ENCODE results near the gene LCTL.

LCTL gene

DNA sequence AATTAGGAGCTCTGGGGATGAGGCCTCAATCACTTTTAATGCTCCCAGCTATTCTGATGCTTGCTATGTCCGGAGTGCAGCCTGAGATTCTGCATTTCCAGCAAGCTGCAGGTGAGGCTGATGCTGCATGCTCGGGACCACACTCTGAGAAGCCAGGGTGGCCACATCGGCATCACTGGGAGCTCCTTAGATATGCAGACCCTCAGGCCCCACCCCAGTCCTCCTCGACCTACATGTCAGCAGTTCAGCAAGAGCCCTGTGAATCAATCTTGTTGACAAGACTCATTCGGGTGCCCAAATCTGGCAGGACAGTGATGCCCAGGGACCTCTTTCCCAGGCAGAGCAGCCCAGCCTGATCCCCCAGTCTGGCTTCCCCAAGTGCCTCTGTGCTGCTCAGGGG, 44.1 kb upstream of the LCTL start:
- POLR2A ChIA-PET, result no interaction called here
- TF ChIP-seq, protein P1, sequence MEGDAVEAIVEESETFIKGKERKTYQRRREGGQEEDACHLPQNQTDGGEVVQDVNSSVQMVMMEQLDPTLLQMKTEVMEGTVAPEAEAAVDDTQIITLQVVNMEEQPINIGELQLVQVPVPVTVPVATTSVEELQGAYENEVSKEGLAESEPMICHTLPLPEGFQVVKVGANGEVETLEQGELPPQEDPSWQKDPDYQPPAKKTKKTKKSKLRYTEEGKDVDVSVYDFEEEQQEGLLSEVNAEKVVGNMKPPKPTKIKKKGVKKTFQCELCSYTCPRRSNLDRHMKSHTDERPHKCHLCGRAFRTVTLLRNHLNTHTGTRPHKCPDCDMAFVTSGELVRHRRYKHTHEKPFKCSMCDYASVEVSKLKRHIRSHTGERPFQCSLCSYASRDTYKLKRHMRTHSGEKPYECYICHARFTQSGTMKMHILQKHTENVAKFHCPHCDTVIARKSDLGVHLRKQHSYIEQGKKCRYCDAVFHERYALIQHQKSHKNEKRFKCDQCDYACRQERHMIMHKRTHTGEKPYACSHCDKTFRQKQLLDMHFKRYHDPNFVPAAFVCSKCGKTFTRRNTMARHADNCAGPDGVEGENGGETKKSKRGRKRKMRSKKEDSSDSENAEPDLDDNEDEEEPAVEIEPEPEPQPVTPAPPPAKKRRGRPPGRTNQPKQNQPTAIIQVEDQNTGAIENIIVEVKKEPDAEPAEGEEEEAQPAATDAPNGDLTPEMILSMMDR (IDR thresholded peaks at IDR 0.05; ENCODE audit: control extremely low read depth, extremely low read depth, low read depth, missing control alignments), result no peak
- DNase-seq (ENCODE audit: extremely low spot score), result no peak
- CTCF ChIA-PET, result interaction anchor here (1.7 to 3.4 kb wide), 2 partner anchors 9 to 242 kb away, joined by 12 read pairs; no protein-coding TSS in a partner anchor

DNA sequence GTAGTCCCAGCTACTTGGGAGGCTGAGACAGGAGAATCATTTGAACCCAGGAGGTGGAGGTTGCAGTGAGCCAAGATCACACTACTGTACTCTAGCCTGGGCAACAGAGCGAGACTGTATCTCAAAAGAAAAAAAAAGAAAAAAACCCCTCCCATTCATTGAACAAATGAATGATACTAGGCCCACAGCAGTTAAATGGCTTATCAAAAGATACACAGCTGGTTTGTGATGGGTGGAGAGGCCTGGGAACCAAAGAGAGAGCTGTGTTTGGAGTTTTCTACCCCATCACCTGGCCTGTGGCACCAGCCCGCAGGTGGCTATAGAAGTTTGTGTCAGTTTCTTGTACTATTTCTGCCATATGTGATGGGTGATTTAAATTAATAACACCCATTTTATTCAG, 43.1 kb upstream of the LCTL start:
- no peak for DNase-seq (ENCODE audit: extremely low spot score)
- TF ChIP-seq, protein P1 (IDR thresholded peaks at IDR 0.05; ENCODE audit: control extremely low read depth, extremely low read depth, low read depth, missing control alignments), result no peak
- CTCF ChIA-PET, result interaction anchor here (1.7 to 3.4 kb wide), 2 partner anchors 10 to 243 kb away, joined by 12 read pairs; no protein-coding TSS in a partner anchor
- POLR2A ChIA-PET, result no interaction called here

DNA sequence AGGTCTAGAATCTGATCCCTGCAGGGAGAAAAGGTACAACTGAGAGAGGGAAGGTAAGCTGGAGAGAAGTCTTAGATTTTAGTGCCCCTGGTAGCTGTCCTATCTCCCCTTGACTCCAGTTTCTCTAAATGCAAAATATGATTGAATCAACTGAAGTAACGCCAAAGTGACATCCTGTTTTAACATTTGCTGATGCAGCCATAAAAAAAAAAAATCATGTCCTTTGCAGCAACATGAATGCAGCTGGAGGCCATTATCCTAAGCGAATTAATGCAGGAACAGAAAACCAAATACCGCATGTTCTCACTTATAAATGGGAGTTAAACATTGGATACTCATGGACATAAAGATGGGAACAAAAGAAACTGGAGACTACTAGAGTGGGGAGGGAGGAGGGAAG, 42.4 kb upstream of the LCTL start:
- TF ChIP-seq, protein P1 (IDR thresholded peaks at IDR 0.05; ENCODE audit: control extremely low read depth, extremely low read depth, low read depth, missing control alignments), result no peak
- CTCF ChIA-PET, result interaction anchor here (1.0 to 4.2 kb wide), 3 partner anchors 9 to 37 kb away, joined by 3 to 21 read pairs (median 4); no protein-coding TSS in a partner anchor
- POLR2A ChIA-PET, result no interaction called here
- DNase-seq (ENCODE audit: extremely low spot score), result no peak

DNA sequence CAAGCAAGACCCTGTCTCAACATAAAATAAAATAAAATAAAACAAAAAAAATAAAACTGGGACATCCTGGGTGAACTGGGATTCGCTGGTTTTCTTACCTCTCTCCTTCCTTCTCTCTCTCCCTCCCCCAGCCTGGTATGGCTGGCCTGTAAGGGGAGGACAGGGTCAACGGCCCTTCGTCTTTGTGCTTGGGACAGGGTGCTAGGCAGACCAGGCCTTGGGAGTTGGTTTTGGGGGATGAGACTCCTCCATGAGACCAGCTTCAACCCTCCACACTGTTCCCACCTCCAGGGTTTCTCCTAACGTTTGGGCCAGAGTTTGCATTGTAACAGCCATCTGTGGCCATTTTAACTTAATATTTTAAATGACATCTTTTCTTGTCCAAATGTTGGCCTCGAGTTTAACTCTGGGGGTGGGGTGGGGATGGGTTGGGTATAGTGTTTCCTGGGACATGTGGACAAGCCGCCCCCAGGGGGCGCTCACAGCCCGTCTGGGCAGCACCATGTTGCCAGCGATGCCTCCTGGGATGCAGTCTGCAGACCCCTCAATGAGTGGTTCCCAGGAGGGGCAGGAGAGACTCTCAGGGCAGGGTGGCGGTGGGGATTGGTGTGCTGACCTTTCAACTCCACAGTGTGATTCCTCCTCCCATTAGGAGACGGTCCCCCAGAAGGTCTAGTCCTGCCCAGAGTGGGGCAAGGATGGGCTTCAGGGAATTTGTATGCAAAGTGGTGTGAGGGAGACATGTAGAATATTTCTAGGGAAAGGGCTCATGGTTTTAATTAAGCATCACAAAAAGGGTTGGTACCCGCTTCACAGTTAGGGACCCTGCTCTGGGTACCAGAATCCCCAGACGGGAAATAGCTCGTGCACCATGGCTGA, 37.7 kb upstream of the LCTL start:
- peak; percentile 79 for DNase-seq (ENCODE audit: extremely low spot score)
- CTCF ChIA-PET, result interaction anchor here (0.7 to 4.7 kb wide), 16 partner anchors 10 to 261 kb away, joined by 3 to 47 read pairs (median 6); no protein-coding TSS in a partner anchor
- TF ChIP-seq, protein P1 (IDR thresholded peaks at IDR 0.05; ENCODE audit: control extremely low read depth, extremely low read depth, low read depth, missing control alignments), result peak; percentile 65
- POLR2A ChIA-PET, result no interaction called here

DNA sequence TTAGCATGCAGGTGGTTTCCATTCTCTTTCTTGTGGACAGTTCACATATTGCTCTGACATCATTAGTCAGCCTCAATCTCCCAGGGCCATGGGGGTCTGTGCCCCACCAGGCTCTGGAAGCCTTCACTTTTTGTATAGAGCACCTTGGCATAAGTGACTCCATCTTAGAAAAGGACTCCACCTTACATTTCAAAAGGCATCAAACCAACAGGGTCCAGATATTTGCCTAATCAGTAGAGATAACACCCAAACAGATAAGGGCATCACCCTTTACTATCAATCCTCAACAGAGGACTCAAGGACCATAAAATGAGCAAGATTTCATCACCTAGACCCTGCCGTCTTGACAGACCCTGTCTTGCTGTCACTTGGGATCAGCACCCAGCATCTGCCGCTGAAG, 35.7 kb upstream of the LCTL start:
- CTCF ChIA-PET, result interaction anchor here (1.0 to 1.9 kb wide), 2 partner anchors 11 to 176 kb away, joined by 3 to 6 read pairs; no protein-coding TSS in a partner anchor
- POLR2A ChIA-PET, result no interaction called here
- TF ChIP-seq, protein P1 (IDR thresholded peaks at IDR 0.05; ENCODE audit: control extremely low read depth, extremely low read depth, low read depth, missing control alignments), result no peak
- DNase-seq (ENCODE audit: extremely low spot score), result no peak

DNA sequence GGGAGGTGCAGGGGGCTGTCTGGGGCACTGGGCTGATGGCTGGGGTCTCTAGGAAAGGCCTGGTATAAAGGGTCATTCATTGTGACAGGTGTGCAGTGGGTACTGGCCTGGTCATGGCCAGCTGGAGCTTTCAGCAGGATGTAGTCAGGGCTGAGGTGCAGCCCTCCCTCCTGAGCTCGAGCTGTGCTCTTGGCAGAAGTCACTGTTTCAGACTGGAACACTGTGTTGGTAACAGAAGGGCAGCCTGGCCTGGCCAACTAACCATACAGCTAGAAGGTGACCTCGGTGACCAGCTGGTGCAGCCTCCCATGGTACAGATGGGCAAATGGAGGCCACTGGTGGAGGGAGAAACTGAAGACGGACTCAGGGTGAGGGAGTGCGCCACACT, 34.4 kb upstream of the LCTL start:
- POLR2A ChIA-PET, result no interaction called here

More for the DNA sequence above, 34.4 kb upstream of the LCTL start:
- TF ChIP-seq, protein P1 (IDR thresholded peaks at IDR 0.05; ENCODE audit: control extremely low read depth, extremely low read depth, low read depth, missing control alignments), result no peak
- CTCF ChIA-PET, result interaction anchor here (0.9 to 1.3 kb wide), 3 partner anchors 172 to 251 kb away, joined by 3 to 5 read pairs (median 3); no protein-coding TSS in a partner anchor
- no peak for DNase-seq (ENCODE audit: extremely low spot score)

Measured in GM10248 (cell line).